Colonic mucosa (tissue), 4 donors: ENCODE results near the gene ODR4. TPM values are rescaled to one million over a fixed set of nuclear protein-coding genes. Genes with fewer than 3 reads are reported as not detected.
"Not testable (repeated sequence)": the region's sequence is repeated elsewhere in the genome, so short reads cannot be mapped to it uniquely, and the experiment has no call there.

ENCODE experiments used
- DNase-seq: peaks from one replicate; pipeline ENCODE4 v3.0.0-alpha.2; 2020
- H3K27ac ChIP-seq: fragments of 200-600 bp; one replicate; pipeline ENCODE4 v1.8.0; 2021
- H3K27me3 ChIP-seq: fragments of 200-600 bp; one replicate; pipeline ENCODE4 v1.8.0; 2021
- H3K36me3 ChIP-seq: fragments of 200-600 bp; one replicate; pipeline ENCODE4 v1.8.0; 2021
- H3K4me1 ChIP-seq: fragments of 200-600 bp; one replicate; pipeline ENCODE4 v1.8.0; 2021; ENCODE audit warnings: mild to moderate bottlenecking
- H3K4me3 ChIP-seq: fragments of 200-600 bp; one replicate; pipeline ENCODE4 v1.8.0; 2021
- H3K9ac ChIP-seq, 2 donors: one replicate each; pipeline ENCODE4 v1.7.0; 2013; ENCODE audit warnings: control low read depth in 2 of 2, low read depth in 2 of 2, low read length in 2 of 2
- H3K9me3 ChIP-seq: fragments of 200-600 bp; one replicate; pipeline ENCODE4 v1.8.0; 2021
- CTCF ChIP-seq: fragments of 200-600 bp; IDR thresholded peaks from one replicate; pipeline ENCODE4 v1.8.0; 2022; ENCODE audit warnings: antibody characterized with exemption, mild to moderate bottlenecking
- intact Hi-C: fragments of 100-400 bp; cut with DNase I; formaldehyde crosslinking; loops from one replicate; pipeline ENCODE4 v1.14.1; 2022
- total RNA-seq, 2 donors: library from RNA; stranded (reverse); fragmentation: NEBNext Ultra II Directional in 1 of 2; extraction: Animal tissue kit (Norgen Biotek cat#: 25700) in 1 of 2; gene quantifications; one replicate each; pipeline ENCODE4 v1.2.1, GENCODE V29; 2021
- donor health status: healthy.
- donor health status: DM: no; HTN: no; CAD: no.
- donor health status: DM: no; HTN: no; CAD: no.

The ODR4 gene
- total RNA-seq, 2 donors from 2014 or later = 17.6 to 21.4 TPM

GRCh38 chr1:186390925-186391324 lies 15.3 kb downstream of the ODR4 start:
- H3K4me3 ChIP-seq = no peak overlapping the region
- H3K27ac ChIP-seq = no peak overlapping the region
- intact Hi-C loops = no loop called here
- H3K9ac ChIP-seq = no peak overlapping the region
- no peaks in the 10 kb centered on the region for H3K27me3 ChIP-seq
- peaks cover 18% of the 10 kb centered on the region for H3K36me3 ChIP-seq
- no peaks in the 10 kb centered on the region for H3K4me1 ChIP-seq
- H3K9me3 ChIP-seq = no peaks in the 10 kb centered on the region
- no peak for TF ChIP-seq CTCF
- DNase-seq = no peak

- no peaks in the 10 kb centered on the region for H3K9me3 ChIP-seq
- no peak overlapping the region for H3K27ac ChIP-seq
- peaks cover 15% of the 10 kb centered on the region for H3K36me3 ChIP-seq
- no peak for TF ChIP-seq CTCF
- H3K4me3 ChIP-seq = no peak overlapping the region
- intact Hi-C loops = no loop called here
- H3K9ac ChIP-seq = no peak overlapping the region
- no peaks in the 10 kb centered on the region for H3K27me3 ChIP-seq
- no peaks in the 10 kb centered on the region for H3K4me1 ChIP-seq
- no peak for DNase-seq
These were observed 16.2 kb downstream of the ODR4 start for GRCh38 chr1:186391841-186392240.

GRCh38 chr1:186392711-186393110 lies 17.1 kb downstream of the ODR4 start:
- H3K4me3 ChIP-seq, H3K4me1 ChIP-seq, DNase-seq, H3K27me3 ChIP-seq, H3K27ac ChIP-seq, H3K9me3 ChIP-seq, H3K9ac ChIP-seq, intact Hi-C loops: not testable (repeated sequence)
- peaks cover 15% of the 10 kb centered on the region for H3K36me3 ChIP-seq

- intact Hi-C loops, H3K9ac ChIP-seq, H3K36me3 ChIP-seq, H3K9me3 ChIP-seq, H3K27me3 ChIP-seq, H3K4me1 ChIP-seq, H3K27ac ChIP-seq, H3K4me3 ChIP-seq, DNase-seq: not testable (repeated sequence)
These were observed 25.8 kb downstream of the ODR4 start for GRCh38 chr1:186401446-186401845.

- no peaks in the 10 kb centered on the region for H3K36me3 ChIP-seq
- DNase-seq = no peak
- no peak for TF ChIP-seq CTCF
- H3K27me3 ChIP-seq = no peaks in the 10 kb centered on the region
- no peak overlapping the region for H3K9ac ChIP-seq
- intact Hi-C loops = no loop called here
- H3K9me3 ChIP-seq = no peaks in the 10 kb centered on the region
- H3K4me3 ChIP-seq = no peak overlapping the region
- H3K4me1 ChIP-seq = no peaks in the 10 kb centered on the region
- no peak overlapping the region for H3K27ac ChIP-seq
These were observed 28.0 kb downstream of the ODR4 start for GRCh38 chr1:186403632-186404031.

GRCh38 chr1:186404454-186405051 lies 28.9 kb downstream of the ODR4 start:
- no peaks in the 10 kb centered on the region for H3K36me3 ChIP-seq
- no peak for DNase-seq
- H3K9me3 ChIP-seq = no peaks in the 10 kb centered on the region
- H3K9ac ChIP-seq = no peak overlapping the region
- intact Hi-C loops = no loop called here
- peak; percentile 53 for TF ChIP-seq CTCF
- H3K27ac ChIP-seq = no peak overlapping the region
- no peak overlapping the region for H3K4me3 ChIP-seq
- H3K4me1 ChIP-seq = no peaks in the 10 kb centered on the region
- H3K27me3 ChIP-seq = no peaks in the 10 kb centered on the region
